ENCODE results near the gene DDX41. TPM values are rescaled to one million over a fixed set of nuclear protein-coding genes. Genes with fewer than 3 reads are reported as not detected.

The DDX41 gene
- total and polyA plus RNA-seq, 2 donors (not counting 3 experiments of a cell fraction or from before 2014, with no cell fraction given): 103 to 118 TPM

DNA sequence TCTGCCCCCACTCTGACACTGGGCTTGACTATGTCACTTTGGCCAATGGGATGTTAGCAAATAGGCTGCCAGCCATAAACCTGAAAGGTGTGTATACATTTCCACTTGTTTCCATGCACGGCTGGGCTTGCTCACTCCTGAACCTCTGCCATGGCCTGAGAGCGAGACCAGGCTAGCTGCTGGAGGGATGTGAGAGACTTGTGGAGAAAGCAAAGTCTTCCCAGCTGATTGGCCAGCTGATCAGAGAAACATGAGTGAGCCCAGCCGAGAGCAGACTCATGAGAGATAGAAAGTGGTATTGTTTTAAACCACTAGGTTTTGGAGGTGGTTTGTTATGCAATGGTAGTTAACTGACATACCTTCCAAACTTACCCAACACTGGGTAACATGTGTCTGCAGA lies 23.7 kb upstream of the DDX41 start:
- H3K79me2 ChIP-seq (ENCODE audit: control insufficient read depth, insufficient read depth, low read length): peaks cover 46% of the 10 kb centered on the region
- no peak for FAIRE-seq

More for the DNA sequence above, 23.7 kb upstream of the DDX41 start:
- H3K27ac ChIP-seq (ENCODE audit: insufficient read depth, low read depth, low read length): no peak overlapping the region
- ChIA-PET POLR2A (no interaction called here), CTCF (no interaction called here)
- H3K4me2 ChIP-seq (ENCODE audit: insufficient read depth, low read length): no peak overlapping the region
- dilution Hi-C loops (cut with MboI; ENCODE audit: extremely low pct_ligation_motif_present, low sequenced_read_pairs): no loop called here
- H3K27me3 ChIP-seq (ENCODE audit: control insufficient read depth in 2 of 2, insufficient read depth in 2 of 2, low read length in 2 of 2): no peaks in the 10 kb centered on the region
- H3K4me3 ChIP-seq (replicated peaks in 1 of 3; ENCODE audit: insufficient read depth in 1 of 3, low read depth in 1 of 3, low read length in 3 of 3): no peak overlapping the region
- no TSS peak for BruUV-seq (replicated peaks)
- H3K36me3 ChIP-seq (ENCODE audit: control insufficient read depth in 2 of 2, extremely low read depth in 1 of 2, insufficient read depth in 2 of 2, low read length in 2 of 2): peaks cover 2 to 21% of the 10 kb centered on the region in 2 experiments
- no peak overlapping the region for H3K9ac ChIP-seq (replicated peaks; ENCODE audit: extremely low read depth, insufficient read depth, low read length)
- DNase-seq (ENCODE audit: low read depth, low spot score): no peak
- no peak for TF ChIP-seq EZH2 (IDR thresholded peaks at IDR 0.05; ENCODE audit: borderline replicate concordance, low read depth, low read length, severe bottlenecking)
- no peak for TF ChIP-seq POLR2AphosphoS5 (IDR thresholded peaks at IDR 0.05; ENCODE audit: insufficient read depth, low read depth, low read length)
- no peak for TF ChIP-seq JUN (IDR thresholded peaks at IDR 0.05; ENCODE audit: borderline replicate concordance, insufficient read depth, insufficient read length, low read depth)
- TF ChIP-seq, protein P1, sequence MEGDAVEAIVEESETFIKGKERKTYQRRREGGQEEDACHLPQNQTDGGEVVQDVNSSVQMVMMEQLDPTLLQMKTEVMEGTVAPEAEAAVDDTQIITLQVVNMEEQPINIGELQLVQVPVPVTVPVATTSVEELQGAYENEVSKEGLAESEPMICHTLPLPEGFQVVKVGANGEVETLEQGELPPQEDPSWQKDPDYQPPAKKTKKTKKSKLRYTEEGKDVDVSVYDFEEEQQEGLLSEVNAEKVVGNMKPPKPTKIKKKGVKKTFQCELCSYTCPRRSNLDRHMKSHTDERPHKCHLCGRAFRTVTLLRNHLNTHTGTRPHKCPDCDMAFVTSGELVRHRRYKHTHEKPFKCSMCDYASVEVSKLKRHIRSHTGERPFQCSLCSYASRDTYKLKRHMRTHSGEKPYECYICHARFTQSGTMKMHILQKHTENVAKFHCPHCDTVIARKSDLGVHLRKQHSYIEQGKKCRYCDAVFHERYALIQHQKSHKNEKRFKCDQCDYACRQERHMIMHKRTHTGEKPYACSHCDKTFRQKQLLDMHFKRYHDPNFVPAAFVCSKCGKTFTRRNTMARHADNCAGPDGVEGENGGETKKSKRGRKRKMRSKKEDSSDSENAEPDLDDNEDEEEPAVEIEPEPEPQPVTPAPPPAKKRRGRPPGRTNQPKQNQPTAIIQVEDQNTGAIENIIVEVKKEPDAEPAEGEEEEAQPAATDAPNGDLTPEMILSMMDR (IDR thresholded peaks at IDR 0.05; ENCODE audit: extremely low read depth in 1 of 2, insufficient read depth in 1 of 2, low read depth in 1 of 2, low read length in 2 of 2): no peak
- TF ChIP-seq FOS (IDR thresholded peaks at IDR 0.05; ENCODE audit: borderline replicate concordance, insufficient read depth, low read length): no peak
- TF ChIP-seq POLR2A (IDR thresholded peaks at IDR 0.05; ENCODE audit: low read depth, low read length): no peak
- TF ChIP-seq GATA2 (IDR thresholded peaks at IDR 0.05; ENCODE audit: insufficient read depth, insufficient read length, low read depth, low read length): no peak
- TF ChIP-seq, protein P2, sequence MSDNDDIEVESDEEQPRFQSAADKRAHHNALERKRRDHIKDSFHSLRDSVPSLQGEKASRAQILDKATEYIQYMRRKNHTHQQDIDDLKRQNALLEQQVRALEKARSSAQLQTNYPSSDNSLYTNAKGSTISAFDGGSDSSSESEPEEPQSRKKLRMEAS (IDR thresholded peaks at IDR 0.05; ENCODE audit: insufficient read depth, insufficient read length): no peak
- no peak for TF ChIP-seq MYC (IDR thresholded peaks at IDR 0.05; ENCODE audit: low read depth, low read length)
- no peaks in the 10 kb centered on the region for H3K9me1 ChIP-seq (replicated peaks; ENCODE audit: control insufficient read depth, extremely low read depth, insufficient read depth, low read length)
- H3K4me1 ChIP-seq (ENCODE audit: control insufficient read depth, extremely low read depth, insufficient read depth, low read length): peaks cover under 1% of the 10 kb centered on the region
- H4K20me1 ChIP-seq (replicated peaks; ENCODE audit: control insufficient read depth, extremely low read depth, insufficient read depth, low read length): peaks cover 5% of the 10 kb centered on the region
- no peaks in the 10 kb centered on the region for H3K9me3 ChIP-seq (replicated peaks; ENCODE audit: control insufficient read depth, insufficient read depth, low read length)
- intact Hi-C loops (cut with micrococcal nuclease): no loop called here
- no peak overlapping the region for H2AFZ ChIP-seq (ENCODE audit: low read depth, low read length)

Measured in endothelial cell of umbilical vein (primary cell).